Measurements from ENCODE around the gene TAOK3. TPM values are rescaled to one million over a fixed set of nuclear protein-coding genes. Genes with fewer than 3 reads are reported as not detected.

Gene TAOK3
- polyA plus RNA-seq, 3 donors, result 19.7 to 58.3 (median 44.8) TPM

DNA sequence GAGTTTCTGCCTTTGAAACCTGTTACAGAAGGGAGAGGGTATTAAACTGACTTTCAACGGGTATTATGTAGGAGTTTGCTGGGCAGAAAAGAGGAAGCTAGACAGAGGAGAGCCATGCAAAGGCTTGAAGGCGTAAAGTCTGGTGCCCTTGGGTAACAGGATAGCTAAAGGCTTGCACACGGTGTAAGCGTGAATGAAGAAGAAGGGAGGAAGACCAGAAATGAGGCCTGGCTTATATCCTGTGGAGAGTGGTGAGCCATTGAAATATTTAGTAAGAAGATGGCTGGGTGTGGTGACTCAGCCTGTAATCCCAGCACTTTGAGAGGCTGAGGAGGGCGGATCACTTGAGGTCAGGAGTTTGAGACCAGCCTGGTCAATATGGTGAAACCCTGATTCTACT is 26.2 kb upstream of the TAOK3 start:
- Histone ChIP-seq H4K20me1 (ENCODE audit: insufficient read depth, low read length) (no peaks in the 10 kb centered on the region), H3K9me3 (replicated peaks in 1 of 2; ENCODE audit: control insufficient read depth in 1 of 2, insufficient read depth in 1 of 2, low read length in 2 of 2) (no peaks in the 10 kb centered on the region), H3K4me2 (replicated peaks; ENCODE audit: extremely low read depth, low read length, poor library complexity, severe bottlenecking) (no peak overlapping the region), H3K9ac (ENCODE audit: insufficient read depth, low read length, poor library complexity, severe bottlenecking) (no peak overlapping the region), H3K27ac (ENCODE audit: low read depth in 1 of 2, low read length in 2 of 2) (peak overlapping the region in 1 of 2 donors; percentile 1), H3K36me3 (replicated peaks in 1 of 2; ENCODE audit: control insufficient read depth in 1 of 2, insufficient read depth in 2 of 2, low read length in 2 of 2) (peaks cover 79 to 100% of the 10 kb centered on the region in 2 donors), H3K4me3 (replicated peaks in 1 of 3; ENCODE audit: low read depth in 2 of 3, low read length in 3 of 3) (no peak overlapping the region), H3K4me1 (ENCODE audit: control insufficient read depth in 1 of 2, insufficient read depth in 2 of 2, low read length in 2 of 2) (no peaks in the 10 kb centered on the region), H2AFZ (ENCODE audit: insufficient read depth, low read depth, low read length, poor library complexity, severe bottlenecking) (no peak overlapping the region), H3K79me2 (ENCODE audit: insufficient read depth, low read length) (no peaks in the 10 kb centered on the region), H3K27me3 (ENCODE audit: control insufficient read depth in 2 of 2, insufficient read depth in 2 of 2, low read length in 2 of 2) (no peaks in the 10 kb centered on the region)
- Mint-ChIP-seq H3K36me3 (peaks cover 81 to 96% of the 10 kb centered on the region in 2 donors), H3K4me3 (no peak overlapping the region), H3K9me3 (no peaks in the 10 kb centered on the region), H3K4me1 (peaks cover 5% of the 10 kb centered on the region), H3K27ac (peak overlapping the region in 1 of 7 donors; percentile 6), H3K27me3 (ENCODE audit: low read depth in 3 of 3) (no peaks in the 10 kb centered on the region)
- TF ChIP-seq, protein P1, sequence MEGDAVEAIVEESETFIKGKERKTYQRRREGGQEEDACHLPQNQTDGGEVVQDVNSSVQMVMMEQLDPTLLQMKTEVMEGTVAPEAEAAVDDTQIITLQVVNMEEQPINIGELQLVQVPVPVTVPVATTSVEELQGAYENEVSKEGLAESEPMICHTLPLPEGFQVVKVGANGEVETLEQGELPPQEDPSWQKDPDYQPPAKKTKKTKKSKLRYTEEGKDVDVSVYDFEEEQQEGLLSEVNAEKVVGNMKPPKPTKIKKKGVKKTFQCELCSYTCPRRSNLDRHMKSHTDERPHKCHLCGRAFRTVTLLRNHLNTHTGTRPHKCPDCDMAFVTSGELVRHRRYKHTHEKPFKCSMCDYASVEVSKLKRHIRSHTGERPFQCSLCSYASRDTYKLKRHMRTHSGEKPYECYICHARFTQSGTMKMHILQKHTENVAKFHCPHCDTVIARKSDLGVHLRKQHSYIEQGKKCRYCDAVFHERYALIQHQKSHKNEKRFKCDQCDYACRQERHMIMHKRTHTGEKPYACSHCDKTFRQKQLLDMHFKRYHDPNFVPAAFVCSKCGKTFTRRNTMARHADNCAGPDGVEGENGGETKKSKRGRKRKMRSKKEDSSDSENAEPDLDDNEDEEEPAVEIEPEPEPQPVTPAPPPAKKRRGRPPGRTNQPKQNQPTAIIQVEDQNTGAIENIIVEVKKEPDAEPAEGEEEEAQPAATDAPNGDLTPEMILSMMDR (IDR thresholded peaks at IDR 0.05), result no peak
- DNase-seq, result peak in 1 of 3 donors; percentile 8
- intact Hi-C loops (cut with micrococcal nuclease), result no loop called here
- WGBS (ENCODE audit: insufficient coverage), result 24% methylated on average over 4 of the region's 5 CpGs

DNA sequence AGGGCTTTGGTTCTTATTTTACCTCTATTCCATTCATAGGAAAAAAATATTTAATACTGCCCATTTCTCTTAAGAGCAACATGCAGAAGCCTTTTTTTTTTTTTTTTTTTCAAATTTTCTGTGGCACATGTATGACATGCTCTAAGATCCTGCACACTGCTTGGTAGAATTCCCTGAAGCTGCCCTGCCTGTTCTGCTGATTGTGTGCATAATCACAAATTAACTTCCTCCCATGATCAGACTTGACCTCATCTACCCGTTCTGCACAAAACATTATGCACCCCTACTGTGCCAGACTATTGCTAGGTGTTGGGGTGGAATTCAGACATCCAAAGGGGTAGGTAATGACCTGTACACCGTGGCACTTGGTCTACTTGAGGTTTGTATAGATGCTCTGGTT is 25.8 kb upstream of the TAOK3 start:
- no peak overlapping the region for H3K4me2 ChIP-seq (replicated peaks; ENCODE audit: extremely low read depth, low read length, poor library complexity, severe bottlenecking)
- peak overlapping the region in 2 of 7 donors; percentile 6 to 31 for H3K27ac Mint-ChIP-seq
- WGBS (ENCODE audit: insufficient coverage), result 100% methylated on average over 1 of the region's 2 CpGs
- no peaks in the 10 kb centered on the region for H3K27me3 Mint-ChIP-seq (ENCODE audit: low read depth in 3 of 3)
- no peaks in the 10 kb centered on the region for H3K9me3 Mint-ChIP-seq
- no peaks in the 10 kb centered on the region for H4K20me1 ChIP-seq (ENCODE audit: insufficient read depth, low read length)
- H3K4me3 Mint-ChIP-seq, result no peak overlapping the region
- TF ChIP-seq, protein P1 (IDR thresholded peaks at IDR 0.05), result no peak
- H3K4me1 ChIP-seq (ENCODE audit: control insufficient read depth in 1 of 2, insufficient read depth in 2 of 2, low read length in 2 of 2), result no peaks in the 10 kb centered on the region
- H3K4me3 ChIP-seq (replicated peaks in 1 of 3; ENCODE audit: low read depth in 2 of 3, low read length in 3 of 3), result no peak overlapping the region
- intact Hi-C loops (cut with micrococcal nuclease), result no loop called here
- H3K27ac ChIP-seq (ENCODE audit: low read depth in 1 of 2, low read length in 2 of 2), result peak overlapping the region in 1 of 2 donors; percentile 1
- no peak for DNase-seq
- peaks cover 5% of the 10 kb centered on the region for H3K4me1 Mint-ChIP-seq
- H3K36me3 Mint-ChIP-seq, result peaks cover 80 to 96% of the 10 kb centered on the region in 2 donors
- no peak overlapping the region for H2AFZ ChIP-seq (ENCODE audit: insufficient read depth, low read depth, low read length, poor library complexity, severe bottlenecking)
- H3K9ac ChIP-seq (ENCODE audit: insufficient read depth, low read length, poor library complexity, severe bottlenecking), result no peak overlapping the region
- H3K9me3 ChIP-seq (replicated peaks in 1 of 2; ENCODE audit: control insufficient read depth in 1 of 2, insufficient read depth in 1 of 2, low read length in 2 of 2), result no peaks in the 10 kb centered on the region
- no peaks in the 10 kb centered on the region for H3K27me3 ChIP-seq (ENCODE audit: control insufficient read depth in 2 of 2, insufficient read depth in 2 of 2, low read length in 2 of 2)
- H3K36me3 ChIP-seq (replicated peaks in 1 of 2; ENCODE audit: control insufficient read depth in 1 of 2, insufficient read depth in 2 of 2, low read length in 2 of 2), result peaks cover 77 to 98% of the 10 kb centered on the region in 2 donors
- no peaks in the 10 kb centered on the region for H3K79me2 ChIP-seq (ENCODE audit: insufficient read depth, low read length)

Data from CD14-positive monocyte (primary cell).